GM03348 (cell line): ENCODE data around the gene DNASE1L2.
A peak's percentile ranks its signal among the peaks of the same experiment; 100 is the strongest.

ENCODE experiments used
- DNase-seq: peaks from one replicate; pipeline ENCODE4 v3.0.0; 2012; ENCODE audit warnings: low spot score

Gene DNASE1L2

DNA sequence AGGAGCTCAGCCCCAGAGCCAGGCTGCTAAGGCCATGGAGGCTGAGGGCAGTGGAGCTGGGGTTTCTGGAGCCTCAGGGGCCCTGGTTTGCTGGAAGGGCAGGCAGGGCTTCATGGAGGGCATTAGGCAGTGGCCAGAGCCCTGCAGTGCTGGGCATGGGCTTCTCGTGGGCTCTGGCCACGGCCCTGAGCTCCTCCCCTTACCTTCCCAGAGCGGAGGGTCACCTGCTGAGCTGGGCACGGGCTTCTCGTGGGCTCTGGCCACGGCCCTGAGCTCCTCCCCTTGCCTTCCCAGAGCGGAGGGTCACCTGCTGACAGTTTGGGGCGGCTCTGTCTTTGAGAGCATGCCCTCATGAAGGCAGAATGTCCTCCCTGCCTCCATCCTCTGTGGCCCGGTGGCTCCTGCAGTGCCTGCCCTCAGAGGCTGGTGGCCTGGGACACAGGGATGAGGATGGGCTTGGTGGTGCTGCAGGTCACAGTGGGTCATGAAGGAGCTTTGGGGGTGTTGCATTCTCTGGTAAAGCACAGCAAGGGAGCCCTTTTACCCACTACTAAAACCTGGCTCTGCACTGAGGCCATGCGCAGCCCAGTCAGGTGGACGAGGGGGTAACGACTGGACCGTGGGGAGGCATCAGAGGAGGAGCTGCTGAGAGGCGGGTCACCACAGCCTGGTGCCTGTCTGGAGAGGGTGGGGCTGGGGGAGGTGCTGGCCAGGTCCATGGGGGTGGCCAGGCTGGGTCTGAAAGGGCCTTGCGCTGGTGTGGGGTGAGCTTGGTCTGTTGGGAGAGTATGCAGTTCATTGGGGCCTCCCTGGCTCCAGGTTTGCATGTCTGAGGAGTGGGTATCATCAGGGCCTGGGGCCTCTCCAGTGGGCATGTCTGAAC, 34.6 kb downstream of the DNASE1L2 start:
- no peak for DNase-seq

DNA sequence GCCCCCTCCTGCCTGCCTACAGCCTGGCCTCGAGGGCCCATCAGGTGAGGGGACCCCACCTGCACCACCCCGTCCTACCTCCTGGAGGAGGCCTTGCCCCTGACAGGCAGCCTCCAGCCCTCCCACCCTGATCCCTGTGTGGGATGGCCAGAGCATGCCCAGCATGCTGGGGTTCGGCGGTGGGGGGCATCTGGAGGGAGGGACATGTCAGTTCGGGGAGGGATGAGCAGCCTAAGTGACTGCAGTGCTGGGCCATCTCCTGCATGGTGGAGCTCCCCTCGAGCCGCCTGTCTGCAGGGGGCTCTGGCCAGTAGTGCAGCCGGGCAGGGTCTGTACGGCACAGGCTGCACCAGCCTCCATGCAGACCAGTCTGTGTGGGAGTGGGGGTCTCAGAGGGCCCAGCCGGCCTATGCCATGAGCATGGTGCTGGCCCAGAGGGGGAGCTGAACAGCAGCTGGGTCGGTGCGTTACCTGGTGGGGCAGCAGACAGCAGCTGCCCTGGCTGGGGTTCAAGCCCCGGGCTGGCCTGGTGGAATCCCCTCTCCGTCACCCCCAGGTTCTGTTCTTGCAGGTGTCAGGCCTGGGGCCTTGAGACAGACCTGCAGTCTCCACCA, 35.7 kb downstream of the DNASE1L2 start:
- DNase-seq = no peak

DNA sequence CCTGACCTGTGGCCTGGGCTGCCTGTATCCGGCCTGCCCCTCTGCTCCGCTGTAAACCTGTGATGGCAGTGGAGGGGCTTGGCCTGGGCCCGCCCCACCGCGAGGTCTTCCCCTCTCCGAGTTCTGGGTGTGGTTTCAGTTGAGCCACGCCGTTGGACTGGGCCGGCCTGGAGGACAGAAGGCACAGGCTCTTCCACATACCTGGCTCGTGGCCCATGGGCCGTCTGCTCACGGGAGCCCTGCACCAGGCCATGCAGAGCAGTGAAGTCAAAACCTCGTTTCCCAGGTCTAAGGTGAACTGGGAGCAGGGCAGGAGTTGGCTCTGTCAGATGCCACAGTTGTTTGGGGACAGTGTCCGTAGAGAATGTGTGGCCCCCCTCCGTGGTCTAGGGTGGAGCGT, 37.2 kb downstream of the DNASE1L2 start:
- no peak for DNase-seq

DNA sequence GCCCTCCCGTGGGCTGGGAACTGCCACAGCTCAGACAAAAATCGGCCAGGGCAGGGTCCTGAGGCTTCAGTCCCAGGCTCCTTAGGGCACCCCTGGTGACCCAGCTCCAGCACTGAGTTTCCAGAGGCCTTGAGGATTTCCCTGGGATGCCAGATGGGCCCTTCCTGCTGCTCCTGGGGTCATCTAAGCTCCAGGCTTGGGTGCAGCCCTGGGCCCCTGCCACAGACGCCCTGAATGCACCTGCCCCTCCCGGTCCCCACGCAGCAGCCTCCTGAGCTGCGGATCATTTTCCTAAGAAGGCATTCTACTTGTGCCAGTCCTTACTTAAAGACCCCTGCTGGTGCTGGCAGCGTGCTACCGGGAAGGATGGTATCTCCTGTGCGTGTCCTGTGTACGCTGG, 37.7 kb downstream of the DNASE1L2 start:
- DNase-seq = no peak

DNA sequence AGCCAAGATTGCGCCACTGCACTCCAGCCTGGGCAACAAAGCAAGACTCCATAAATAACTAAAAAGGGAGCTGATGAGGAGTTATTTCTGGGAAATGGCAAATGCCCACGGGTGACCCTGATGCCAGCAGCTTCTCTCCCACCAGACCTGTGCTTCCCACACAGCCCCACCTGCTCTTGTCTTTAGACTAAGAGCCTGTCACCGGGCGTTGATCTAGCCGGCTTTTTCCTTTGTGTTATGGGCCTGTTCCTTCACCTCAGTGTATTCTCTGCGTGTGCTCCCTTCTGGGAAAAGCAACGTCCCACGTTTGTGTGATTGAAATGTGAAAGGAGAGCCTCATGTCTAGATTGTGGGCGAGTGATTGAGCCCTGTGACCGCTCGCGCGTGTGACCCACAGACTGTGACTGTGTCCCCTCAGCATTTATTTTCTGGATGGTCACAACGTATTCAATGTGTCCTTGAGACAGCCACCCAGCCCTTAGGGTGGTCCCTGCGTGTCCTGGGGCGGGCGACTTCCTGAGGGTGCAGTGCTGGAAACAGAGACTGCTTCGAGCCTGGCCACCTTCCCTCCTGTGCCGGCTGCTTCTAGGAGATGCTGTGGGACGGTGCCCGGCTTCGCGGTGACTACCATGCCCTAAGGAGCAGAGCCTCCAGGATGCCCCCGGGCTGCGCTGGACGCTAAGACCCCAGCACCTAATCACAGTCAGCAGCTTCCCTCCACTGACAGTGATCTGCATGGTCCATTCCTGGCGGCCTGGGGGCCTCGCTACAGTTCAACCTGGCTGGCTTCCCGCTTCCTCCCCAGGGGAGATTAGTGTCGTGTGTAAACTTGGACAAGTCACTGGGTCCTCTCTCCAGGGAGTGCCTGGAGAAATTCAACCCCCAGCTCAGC, 39.5 kb downstream of the DNASE1L2 start:
- no peak for DNase-seq

DNA sequence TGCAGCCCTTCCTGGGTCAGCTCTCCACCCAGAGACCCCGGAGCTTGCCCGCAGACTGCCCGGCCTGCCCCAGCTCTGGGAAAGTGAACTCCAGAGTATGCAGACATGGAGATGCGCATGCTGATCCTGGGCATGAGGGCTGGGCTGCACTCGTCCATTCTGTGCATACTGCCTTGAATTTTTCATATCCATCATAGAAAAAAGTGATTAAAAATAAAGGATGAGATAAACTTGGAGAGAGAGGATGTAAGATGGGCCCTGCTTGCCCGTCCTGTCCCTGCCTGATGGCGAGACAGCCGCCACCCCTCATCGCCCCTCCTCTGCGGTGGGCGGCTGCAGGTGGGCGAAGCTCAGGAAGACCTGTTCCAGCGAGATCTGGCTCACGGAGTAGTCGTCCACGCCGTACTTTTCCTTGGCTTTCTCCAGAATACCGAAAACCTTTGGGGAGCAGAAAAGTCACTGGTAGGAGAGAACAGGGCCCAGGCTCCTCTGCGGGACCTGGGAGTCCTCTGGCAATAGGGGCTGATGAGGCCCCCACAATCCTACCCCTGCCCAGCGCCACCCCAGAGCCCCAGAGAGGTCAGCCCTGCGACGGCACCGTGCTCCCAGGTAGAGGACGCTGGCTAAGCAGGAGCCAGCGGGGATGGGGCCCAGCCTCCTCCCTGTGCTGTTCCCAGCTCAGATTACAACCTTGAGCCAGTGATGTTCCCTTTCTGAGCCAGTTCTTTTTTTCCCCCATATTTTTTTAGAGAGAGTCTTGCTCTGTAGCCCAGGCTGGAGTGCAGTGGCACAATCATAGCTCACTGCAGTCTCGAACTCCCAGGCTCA, 40.3 kb downstream of the DNASE1L2 start:
- no peak for DNase-seq

DNA sequence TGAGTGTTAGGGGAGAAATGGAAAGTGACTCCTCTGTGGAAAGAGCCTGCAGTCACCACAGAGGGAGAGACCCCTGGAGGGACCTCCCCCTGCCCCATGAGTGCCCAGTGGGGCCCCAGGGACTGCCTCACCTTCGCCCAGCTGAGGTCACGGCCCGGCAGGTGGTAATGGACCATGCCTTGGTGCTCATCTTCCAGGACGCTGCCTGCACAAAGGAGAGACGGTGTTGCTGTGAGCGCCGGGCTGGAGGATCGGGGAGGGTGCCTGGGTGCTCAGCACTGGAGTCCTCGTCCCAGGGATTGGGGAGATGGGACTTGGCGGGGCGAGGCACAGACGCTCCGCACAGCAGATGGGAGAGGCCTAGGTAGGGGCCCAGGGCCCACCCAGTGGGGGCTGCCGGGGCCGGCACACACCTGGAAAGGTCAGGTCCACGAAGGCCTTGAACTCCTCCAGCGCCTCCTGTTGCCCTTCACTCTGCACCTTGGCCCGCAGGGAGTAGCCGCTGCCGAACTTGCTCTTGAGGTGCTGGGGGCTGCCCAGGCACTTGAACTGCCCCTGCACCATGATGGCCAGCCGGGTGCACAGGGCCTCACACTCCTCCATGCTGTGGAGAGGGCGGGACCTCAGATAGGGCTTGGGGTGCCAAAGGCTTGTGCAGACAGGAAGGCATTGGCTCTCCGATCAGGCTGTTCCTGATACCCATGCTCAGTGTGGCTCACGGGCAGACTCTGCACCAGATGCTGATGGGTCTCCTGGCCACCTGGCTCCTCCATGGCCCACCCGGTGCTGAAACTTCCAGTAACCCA, 41.4 kb downstream of the DNASE1L2 start:
- DNase-seq = no peak

DNA sequence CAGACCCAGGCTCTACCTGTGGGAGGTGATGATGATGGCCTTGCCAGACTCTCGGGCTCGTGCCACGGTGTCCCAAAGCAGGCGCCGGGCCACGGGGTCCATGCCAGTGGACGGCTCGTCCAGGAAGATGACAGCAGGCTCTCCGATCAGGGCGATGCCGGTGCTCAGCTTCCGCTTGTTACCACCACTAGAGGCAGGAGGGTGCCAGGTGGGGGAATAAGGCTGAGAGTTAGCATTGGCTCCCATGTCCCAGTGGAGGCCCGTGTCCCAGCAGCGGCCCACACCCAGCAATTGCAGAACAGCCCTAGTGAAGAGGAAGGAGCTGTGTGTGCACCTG, 42.0 kb downstream of the DNASE1L2 start:
- no peak for DNase-seq

DNA sequence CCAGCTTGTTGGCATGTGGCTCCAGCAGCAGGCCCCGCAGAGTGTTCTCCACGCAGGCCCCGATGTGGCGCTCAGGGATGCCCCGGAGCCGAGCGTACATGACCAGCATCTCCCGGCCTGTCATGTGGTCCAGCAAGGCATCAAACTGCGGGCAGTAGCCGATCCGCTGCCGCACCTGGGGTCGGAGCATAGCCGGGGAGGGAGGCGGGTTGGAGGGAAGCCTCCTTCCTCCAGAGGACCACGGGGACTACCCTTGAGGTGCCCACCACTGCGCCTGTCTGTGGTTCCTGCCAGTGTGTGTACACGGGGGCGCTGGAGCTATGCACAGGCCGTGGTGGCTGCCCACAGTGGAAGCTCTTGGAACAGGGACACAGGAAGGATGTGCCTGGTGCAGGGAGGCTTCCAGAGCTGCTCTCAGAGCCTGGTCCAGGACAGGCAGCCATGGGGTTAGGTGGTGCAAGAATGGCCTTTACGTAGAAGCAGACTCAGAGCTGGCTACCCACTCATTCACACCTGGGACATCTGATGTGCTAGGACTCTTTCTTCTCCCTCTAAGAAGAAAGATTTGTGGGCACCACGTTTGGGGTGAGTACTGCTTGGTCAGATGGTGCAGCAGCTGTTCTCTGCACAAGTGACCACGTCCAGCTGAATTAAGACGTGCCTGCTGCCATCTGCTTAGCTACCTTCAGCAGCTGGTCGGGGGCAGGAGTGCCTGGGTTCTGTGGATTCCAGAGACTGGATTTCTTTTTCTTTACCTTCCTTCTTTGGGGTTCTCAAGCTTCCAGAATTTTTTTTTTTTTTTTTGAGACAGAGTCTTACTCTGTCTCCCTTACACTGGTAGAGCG, 42.9 kb downstream of the DNASE1L2 start:
- no peak for DNase-seq

DNA sequence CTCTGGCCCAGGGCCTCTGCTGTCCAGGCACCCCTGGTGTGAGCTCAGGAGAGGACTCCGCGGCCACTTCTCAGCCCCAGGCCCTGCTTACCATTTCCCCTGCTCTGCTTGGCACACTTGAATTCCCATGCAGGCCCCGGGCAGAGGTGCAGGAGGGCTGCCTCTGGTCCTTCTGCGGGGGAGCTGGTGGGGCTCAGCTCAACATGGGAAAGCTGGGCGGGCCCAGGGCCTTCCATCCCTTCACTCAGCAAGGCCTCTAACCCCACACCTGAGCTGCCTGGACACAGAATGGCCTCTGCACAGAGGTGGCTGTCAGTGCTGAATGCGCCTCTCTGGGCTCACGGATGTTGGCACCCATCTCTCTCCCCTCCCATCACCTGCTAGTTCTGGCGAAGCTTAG, 44.2 kb downstream of the DNASE1L2 start:
- DNase-seq = no peak

DNA sequence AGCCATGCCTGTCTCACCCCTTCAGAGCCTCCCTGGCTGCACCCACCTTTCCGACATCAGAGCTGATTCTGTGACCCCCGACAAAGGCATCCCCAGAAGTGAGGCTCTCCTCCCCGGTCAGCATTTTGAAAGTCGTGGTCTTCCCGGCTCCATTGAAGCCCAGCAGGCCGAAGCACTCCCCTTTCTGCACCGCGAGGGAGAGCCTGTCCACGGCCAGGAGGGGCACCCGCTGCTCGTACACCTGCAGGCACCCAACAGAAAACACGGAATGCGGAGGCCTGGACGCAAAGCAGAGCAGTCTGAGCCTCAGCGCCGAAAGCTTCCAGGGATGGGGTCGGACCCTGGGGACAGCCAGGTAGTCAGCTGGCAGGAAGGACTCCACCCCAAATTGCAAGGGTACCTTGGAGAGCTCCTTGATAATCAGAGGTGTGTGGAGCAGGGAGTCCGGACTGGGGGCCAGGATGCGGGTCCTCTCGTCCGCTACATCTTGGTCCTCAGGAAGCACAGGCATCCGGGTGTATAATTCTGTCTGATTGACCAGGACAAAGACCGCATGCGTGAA, 44.8 kb downstream of the DNASE1L2 start:
- no peak for DNase-seq

DNA sequence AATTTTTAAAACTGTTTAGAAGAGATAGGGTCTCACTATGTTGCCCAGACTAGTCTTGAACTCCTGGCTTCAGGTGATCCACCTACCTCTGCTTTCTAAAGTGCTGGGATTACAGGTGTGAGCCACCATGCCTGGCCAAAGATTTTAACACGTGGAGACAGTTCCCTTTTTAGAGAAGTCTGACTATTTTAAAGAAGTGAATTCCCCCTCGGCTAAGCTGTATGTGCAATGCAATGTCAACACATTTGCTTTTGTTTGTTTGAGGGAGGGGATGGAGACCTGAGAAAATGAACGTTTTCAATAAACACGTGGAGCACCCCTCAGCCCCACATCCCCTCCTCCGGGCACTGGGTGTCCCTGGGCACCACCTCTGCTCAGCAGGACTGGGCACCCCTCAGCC, 46.0 kb downstream of the DNASE1L2 start:
- DNase-seq = no peak

DNA sequence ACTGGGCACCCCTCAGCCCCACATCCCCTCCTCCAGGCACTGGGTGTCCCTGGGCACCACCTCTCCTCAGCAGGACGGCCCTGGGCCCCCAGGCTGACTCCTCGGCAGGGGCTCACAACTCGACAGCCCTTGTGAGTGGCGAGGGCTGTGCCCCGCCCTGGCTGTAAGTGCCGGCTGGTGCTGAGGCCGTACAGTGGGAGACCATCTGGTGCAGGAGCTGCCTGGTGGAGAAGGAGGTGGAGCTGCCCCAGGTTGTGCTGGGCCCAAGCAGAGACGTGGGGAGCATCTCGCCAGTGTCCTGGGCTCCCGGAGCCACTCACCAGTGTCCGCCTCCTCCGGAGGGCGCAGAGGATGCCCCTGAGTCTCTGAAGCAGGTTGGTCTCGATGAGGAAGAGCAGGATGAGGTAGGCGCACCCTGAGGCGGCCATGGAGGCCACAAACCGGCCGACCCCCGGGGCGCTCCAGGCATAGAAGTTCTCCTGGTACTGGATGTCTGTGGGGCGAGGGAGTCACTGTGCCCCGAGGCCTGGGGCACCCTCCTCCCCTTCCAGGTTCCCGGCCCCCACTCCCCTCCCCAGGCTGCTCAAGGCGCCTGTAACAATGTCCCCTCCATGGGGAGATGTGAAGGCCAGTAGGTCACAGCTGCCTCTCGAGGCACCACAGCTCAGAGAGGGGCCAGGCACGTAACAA, 46.8 kb downstream of the DNASE1L2 start:
- no peak for DNase-seq

DNA sequence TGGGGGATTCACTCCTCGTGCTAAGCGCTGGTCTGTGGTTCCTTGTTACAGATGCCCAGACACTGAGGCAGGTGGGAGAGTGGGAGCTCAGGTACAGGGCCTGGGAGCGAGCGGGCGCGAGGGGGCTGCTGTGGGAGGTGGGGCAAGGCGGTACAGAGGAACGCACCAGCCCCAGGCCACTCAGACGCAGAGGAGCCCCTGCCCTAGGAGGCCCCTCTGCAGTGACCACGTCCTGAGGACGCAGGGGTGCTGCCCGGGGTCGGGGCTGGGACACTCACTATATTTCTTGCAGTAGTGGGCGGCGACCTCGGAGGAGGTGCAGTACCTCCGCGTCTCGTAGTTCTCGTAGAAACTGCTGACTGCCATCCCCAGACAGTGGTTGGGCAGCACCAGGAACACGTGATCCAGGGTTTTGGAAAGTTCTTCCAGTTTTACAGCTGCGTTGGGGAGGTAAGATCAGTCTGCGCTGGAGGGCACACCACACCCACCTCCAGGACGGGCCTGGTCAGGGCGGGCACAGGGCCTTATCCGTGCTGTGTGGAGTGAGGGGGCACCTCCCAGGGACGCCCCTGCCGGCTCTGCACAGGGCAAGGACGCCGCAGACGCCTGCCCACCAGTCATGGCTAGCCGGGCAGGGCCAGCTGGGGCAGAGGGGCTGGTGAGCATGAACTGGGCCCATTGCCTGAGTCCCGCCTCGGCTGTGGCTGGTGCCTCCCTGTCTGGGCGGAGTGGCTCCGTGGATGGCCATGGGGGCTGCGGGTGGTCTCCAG, 47.9 kb downstream of the DNASE1L2 start:
- no peak for DNase-seq

DNA sequence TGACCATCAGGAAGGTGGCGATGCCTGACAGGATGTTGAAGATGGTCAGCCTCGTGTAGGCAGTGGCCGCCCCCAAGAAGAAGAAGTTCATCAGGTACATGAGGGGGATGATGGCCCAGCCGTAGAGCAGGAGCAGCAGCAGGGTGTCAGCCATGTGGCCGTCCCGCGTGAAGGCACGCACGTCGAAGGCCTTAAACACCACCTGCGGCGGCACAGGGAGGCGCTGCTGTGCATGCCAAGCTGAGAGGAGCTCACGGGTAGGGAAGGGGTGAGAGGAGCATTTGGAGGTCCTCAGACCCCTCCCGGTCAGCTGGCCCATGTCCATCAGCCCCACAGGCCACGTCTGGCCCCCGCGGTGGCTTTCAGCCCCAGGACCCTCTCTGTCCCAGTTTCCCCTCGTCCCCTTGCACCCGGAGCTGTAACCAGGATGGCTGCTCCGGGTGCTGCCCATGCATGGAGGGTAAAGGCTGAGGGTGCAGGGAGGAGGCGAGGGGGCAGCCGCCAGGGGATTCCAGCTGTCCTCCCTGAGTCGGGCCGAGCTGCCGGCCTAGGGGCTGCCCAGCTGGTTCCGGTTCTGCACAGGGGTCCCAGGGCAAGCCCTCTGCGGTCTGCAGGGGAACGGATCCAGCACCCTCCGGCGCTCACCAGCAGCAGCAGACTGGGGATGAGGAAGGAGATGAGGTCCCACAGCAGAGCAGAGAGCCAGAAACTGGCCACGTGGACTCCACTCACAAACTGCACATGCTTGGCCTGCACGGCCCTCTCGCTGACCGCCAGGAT, 48.7 kb downstream of the DNASE1L2 start:
- DNase-seq = no peak

DNA sequence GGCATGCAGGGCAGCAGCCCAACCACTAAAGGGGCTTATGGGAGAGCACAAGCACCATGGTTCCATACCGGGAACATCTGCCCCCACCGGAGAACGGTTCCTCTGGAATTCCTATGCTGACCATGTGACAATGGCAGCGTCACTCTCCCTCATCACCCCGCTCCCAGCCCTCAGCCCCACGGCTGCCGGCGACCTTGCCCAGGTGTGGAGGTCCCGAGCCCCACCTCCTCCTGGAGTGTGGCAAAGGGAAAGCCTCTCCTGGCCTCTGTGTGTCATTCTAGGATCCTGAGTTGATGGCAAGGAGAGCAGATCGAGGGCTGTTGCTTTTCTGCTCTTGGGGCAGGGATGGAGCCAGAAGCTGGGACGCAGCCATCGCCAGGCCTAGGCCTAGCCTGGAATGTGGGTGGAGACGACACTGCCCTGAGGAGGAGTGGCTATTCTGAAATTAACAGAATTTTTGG, 49.5 kb downstream of the DNASE1L2 start:
- peak; percentile 45 for DNase-seq

DNA sequence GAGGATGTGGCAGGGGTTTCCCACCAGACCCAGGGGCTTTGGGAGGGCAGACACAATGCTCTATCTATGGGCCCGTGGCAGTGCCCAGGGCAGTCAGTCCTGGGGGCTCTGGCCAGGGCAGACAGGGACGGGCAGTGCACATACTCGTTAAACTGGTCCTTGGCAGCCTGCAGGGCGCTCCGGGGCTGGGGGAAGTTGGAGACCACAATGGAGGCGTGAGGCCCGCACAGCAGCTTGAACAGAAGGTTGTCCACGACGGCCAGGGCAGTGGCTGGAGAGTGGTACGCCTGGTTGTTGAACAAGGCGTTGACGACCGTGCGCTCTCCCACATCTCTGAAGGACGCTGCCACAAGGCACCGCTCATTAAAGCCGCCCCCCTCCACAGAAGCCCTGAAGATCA, 50.3 kb downstream of the DNASE1L2 start:
- no peak for DNase-seq
